ENCODE results near the gene ARPC1B.
"Not testable (repeated sequence)": the region's sequence is repeated elsewhere in the genome, so short reads cannot be mapped to it uniquely, and the experiment has no call there.

Gene ARPC1B

DNA sequence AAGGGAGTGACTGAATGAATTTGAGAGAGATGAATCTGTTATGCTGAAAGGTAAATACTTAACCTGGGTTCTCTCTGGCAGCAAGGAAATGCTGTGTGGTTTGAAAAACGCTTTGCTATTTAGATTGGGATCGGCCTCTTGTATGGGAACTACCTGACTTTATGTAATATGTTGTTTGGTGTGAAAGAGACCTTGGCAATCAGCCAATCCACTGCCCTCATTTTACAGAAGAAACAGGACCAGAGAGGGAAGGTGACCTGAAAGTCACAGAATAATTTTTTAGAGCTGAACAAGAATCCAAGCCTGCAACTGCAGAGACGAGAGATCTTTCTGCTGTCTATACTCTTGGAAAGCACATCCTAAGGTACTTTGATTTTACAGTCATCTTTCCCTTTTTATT, 35.3 kb downstream of the ARPC1B start:
- no peak for DNase-seq (ENCODE audit: low read depth)

DNA sequence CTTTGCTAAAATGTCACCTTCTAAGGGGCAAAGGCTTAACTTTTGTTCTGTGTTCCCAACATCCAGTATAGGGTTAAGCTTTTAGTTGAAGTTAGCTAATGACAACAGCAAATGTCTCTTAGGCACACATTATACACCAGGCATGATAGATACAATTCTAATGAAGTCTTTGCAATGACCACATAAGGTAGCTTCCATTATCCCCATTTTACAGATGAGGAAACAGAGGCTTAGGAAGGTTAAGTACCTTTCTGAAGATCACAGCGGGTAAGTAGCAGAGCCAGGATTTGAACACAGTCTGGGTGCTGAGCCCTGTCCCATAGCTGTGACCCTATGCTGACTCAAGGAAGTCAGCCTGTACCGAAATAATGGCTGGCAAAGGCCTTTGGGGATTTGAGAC, 36.1 kb downstream of the ARPC1B start:
- DNase-seq (ENCODE audit: low read depth), result no peak

DNA sequence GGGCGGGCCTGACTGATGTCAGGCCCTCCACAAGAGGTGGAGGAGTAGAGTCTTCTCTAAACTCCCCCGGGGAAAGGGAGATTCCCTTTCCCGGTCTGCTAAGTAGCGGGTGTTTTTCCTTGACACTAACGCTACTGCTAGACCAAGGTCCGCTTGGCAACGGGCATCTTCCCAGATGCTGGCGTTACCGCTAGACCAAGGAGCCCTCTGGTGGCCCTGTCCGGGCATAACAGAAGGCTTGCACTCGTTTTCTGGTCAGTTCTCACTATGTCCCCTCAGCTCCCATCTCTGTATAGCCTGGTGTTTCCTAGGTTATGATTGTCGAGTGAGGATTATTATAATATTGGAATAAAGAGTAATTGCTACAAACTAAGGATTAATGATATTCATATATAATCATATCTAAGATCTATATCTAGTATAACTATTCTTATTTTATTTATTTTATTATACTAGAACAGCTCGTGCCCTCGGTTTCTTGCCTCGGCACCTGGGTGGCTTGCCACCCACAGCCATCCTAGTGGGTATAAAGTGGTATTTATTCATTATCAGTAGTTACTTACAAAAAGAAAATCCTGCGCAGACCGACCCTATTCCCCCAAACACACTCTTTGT, 41.1 kb downstream of the ARPC1B start:
- not testable (repeated sequence) for DNase-seq (ENCODE audit: low read depth)

DNA sequence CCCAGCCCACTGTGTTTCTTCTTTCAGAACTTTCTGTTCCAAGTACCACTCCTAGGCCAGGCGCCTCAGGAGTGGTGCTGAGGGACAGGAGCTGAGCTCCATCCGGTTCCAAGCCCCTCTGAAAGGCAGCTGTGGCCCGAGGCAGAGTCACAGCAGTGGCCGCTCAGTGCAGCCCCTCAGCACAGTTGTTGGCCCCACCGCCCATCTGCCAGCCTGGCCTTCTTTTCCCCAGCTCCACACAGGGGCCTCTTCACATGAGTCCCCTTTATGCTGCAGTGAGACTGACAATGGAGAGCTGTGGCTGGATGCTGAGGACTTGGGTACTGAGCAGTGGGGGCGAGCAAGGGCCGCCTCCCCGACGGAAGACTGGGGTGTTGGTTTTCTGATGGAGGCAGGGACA, 43.7 kb downstream of the ARPC1B start:
- no peak for DNase-seq (ENCODE audit: low read depth)

DNA sequence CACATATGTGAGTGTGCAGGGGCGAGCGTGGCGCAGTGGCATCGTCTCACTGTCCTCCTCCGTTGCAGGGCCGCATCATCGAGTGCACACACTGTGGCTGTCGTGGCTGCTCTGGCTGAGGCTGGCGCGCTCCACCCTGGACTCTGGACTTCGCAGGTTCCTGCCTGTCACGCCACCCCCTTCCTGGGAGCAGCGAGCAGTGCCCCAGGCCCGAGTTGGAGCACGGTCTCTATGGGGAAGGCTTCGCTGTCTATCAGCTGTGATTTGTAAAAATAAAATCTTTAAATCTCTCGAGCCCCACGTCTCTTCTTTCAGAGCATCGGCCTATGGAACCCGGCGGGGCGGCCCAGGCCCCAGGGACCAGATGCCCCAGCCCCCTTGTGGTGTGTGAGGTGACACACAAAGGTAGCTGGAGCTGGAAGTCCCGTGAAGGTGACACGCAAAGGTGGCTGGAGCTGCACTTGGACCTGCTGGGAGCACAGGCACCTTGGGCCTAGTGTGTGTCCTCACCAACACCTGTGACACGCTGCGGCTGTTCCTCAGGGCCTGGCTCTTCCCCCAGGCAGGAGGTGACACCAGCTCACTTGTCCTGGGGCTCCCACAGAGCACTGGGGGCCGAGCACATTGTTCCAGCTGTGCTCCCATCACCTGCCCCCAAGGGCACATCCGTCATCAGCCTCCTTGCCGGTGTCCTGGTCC, 44.9 kb downstream of the ARPC1B start:
- no peak for DNase-seq (ENCODE audit: low read depth)

DNA sequence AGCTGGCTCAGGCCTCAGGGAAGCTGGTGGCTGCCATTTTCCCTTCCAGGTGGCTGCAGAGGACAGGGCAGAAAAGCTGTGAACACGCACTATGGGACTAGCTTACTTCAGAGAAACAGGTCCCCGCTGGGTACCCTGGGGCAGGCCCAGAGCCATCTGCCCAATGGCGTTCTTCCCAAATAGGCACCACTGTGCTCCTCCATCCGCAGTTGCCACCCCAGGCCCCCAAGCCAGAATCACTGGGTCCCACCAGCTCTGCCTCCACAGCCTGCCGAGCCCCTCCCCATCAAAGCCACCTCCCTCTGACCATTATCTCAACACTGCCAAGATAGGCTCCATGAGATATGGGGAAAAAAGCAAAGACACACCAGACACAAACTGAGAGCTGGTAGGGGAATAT, 45.7 kb downstream of the ARPC1B start:
- no peak for DNase-seq (ENCODE audit: low read depth)

DNA sequence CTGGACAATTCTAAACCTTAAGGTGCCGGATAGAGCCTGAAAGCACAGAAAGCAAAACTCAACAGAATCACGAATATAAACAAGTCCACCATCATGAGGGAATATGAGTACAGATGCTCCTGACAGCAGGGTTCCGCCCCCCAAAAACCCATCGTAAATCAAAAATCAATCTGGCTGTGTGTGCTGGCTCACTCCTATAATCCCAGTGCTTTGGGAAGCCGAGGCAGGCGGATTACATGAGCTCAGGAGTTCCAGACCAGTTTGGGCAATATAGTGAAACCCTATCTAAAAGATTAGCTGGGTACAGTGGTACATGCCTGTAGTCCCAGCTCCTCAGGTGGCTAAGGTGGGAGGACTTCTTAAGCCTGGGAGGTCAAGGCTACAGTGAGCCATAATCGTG, 46.5 kb downstream of the ARPC1B start:
- DNase-seq (ENCODE audit: low read depth), result no peak

DNA sequence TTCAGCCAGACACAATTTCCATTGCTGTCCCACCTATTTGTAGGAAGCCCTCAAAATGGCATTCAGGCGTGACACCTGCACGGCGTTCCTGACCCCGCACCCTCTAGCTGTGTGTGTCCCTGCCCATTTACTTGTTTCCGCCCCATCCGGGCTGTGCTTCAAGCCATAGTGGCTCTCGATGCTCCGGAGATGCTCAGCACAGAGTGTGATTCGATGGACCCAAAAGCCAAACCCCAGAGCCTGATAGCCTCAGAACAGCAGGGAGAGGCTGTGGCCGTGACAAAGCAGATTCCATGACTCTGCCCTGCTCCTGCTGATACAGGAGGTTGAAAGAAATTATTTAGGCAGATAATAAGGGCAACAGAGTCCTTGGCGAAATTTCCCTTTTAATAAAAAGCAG, 47.7 kb downstream of the ARPC1B start:
- no peak for DNase-seq (ENCODE audit: low read depth)

DNA sequence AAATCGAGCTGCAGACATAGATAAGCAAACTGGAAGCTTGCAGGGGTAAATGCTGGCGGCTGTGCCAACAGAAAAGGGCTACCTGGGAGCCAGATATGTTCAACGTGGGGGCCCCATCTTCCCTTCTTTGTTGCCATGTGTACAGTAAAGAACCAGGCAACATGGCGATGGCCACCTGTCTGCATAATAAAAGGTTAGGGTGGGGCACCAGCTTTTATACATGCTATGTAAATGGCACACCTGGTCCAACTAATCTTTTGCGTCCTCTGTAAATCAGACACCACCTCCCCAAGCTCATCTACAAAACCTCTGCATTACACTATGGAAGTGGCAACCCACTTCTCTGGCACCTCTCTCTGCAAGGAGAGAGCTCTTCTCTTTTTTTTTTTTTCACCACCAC, 48.1 kb downstream of the ARPC1B start:
- no peak for DNase-seq (ENCODE audit: low read depth)

DNA sequence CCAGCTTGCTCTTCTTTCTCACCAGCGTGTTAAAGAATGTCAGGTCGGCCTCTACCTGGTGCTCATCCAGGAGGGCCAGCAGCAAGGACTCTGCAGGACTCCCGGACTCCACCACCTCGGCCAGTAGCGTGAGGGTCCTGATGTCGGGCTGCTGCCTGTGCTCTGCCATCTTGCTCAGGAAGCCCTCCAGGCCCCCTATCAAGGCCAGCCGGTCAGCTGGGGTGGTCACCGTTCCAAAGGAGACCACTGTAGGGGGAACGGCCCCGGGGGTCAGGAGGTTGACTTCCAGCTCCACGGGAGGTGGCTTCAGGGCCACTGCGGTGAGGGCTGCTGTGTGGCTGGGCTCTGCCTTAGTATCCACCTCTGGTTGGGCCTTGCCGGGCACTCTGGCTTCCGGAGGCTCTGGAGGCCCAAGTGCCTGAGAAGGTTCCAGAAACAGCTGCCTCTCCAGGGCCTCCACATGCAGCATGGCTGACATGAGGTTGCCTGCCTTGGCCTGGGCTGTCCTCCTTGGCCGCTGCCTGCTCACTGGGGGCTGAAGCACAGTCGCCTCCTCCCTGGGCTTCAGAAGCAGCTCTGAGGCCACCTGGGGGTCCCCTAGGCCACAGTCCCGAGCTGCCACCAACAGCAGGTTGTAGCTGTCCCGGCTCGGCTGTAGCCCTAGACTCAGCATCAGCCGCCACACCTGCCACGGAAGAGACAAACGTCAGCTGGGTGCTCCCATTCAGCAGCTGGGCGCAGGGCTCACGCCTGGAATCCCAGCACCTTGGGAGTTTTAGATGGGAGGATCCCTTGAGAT, 50.6 kb downstream of the ARPC1B start:
- no peak for DNase-seq (ENCODE audit: low read depth)

DNA sequence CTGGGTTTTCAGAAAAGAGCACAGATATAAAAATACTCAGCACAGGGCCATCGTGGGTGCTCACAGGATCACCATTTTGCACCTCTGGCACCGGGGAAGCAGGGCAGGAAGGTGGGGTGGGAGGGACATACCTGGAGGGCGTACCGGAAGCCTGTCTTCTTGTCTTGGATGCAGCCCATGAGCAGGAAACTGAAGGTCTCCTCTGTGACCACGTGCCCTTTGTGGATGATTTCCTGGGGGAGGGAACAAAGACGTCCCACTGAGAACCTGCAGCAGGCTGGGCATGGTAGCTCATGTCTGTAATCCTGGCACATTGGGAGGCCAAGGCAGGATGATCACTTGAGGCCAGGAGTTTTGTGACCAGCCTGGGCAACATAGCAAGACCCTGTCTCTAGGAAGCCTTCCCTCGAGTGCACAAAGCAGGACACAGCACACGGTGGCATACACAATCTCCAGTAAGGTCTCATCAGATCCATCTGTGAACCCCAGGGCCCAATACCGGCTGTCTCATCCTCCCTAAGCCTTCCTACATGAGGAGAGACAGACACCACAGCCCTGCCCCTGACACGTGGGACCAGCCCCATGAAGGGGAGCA, 54.5 kb downstream of the ARPC1B start:
- no peak for DNase-seq (ENCODE audit: low read depth)

DNA sequence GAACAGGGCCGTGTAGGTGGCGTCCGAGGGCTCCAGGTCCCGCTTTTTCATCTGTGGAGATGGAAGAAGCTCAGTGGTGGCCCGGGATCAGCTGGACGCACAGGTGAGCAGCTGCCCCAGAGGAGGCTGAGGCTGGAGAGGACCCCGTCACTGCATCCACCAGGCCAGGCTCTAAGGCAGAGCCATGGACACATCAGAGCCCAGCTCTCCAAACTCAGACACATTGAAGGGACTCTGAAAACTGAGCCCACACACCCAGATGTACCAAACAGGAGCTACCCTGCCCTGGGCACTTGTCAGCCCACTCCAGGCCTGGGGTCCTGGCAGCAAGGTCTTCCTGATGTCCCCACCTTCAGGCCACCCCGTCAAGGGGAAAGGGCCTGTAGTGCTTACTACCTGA, 55.2 kb downstream of the ARPC1B start:
- DNase-seq (ENCODE audit: low read depth), result no peak

DNA sequence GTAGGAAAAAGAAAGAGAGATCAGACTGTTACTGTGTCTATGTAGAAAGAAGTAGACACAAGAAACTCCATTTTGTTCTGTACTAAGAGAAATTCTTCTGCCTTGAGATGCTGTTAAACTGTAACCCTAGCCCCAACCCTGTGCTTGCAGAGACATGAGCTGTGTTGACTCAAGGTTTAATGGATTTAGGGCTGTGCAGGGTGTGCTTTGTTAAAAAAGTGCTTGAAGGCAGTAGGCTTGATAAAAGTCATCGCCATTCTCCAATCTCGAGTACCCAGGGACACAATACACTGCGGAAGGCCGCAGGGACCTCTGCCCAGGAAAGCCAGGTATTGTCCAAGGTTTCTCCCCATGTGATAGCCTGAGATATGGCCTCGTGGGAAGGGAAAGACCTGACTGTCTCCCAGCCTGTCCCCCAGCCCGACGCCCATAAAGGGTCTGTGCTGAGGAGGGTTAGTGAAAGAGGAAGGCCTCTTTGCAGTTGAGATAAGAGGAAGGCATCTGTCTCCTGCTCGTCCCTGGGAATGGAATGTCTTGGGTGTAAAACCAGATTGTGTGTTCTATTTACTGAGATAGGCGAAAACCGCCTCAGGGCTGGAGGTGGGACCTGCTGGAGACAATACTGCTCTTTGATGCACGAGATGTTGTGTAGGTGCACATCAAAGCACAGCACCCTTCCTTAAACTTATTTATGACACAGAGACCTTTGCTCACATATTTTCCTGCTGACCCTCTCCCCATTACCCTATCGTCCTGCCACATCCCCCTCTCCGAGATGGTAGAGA, 57.4 kb downstream of the ARPC1B start:
- not testable (repeated sequence) for DNase-seq (ENCODE audit: low read depth)

DNA sequence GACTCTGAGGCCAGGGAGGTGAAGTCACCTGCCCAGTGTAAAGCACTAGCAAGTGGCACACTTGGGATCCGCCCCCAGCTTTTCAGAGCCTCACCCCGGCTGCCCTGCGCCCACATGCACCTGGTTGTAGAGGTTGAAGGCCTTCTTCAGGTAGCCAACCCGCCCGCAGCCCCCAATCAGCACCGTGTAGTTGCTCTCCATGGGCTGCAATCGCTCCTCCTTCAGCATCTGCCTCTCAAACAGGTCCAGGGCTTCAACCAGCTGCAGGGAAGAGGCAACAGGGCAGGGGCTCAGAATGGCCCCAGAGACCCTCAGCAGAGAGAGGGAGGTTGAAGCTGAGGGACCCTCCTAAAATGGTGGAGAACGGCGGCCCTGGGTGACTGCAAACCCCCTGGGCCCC, 58.6 kb downstream of the ARPC1B start:
- DNase-seq (ENCODE audit: low read depth), result no peak

DNA sequence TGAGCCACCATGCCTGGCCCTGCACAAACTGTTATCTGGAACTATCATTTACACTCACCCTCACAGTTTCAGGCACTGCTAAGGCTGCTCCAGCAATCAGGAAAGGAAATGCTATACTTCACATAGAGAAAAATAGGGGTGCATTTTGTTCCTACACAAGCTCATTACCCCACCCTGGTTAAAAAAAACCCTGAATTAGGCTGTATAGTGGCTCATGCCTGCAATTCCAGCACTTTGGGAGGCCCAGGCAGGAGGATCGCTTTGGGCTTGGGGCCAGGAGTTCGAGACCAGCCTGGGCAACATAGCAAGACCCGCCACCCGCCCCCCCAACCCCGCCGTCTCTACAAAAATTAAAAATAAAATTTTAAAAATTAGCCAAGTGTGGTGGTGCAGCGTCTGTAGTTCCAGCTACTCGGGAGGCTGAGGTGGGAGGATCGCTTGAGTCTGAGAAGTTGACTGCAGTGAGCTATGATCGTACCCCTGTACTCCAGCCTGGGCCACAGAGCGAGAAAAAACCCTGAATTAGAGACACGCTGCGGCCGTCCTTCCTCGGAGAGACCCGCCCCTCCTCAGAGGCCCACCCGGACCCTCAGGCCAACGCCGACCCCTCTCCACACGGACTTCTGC, 63.5 kb downstream of the ARPC1B start:
- DNase-seq (ENCODE audit: low read depth), result no peak

DNA sequence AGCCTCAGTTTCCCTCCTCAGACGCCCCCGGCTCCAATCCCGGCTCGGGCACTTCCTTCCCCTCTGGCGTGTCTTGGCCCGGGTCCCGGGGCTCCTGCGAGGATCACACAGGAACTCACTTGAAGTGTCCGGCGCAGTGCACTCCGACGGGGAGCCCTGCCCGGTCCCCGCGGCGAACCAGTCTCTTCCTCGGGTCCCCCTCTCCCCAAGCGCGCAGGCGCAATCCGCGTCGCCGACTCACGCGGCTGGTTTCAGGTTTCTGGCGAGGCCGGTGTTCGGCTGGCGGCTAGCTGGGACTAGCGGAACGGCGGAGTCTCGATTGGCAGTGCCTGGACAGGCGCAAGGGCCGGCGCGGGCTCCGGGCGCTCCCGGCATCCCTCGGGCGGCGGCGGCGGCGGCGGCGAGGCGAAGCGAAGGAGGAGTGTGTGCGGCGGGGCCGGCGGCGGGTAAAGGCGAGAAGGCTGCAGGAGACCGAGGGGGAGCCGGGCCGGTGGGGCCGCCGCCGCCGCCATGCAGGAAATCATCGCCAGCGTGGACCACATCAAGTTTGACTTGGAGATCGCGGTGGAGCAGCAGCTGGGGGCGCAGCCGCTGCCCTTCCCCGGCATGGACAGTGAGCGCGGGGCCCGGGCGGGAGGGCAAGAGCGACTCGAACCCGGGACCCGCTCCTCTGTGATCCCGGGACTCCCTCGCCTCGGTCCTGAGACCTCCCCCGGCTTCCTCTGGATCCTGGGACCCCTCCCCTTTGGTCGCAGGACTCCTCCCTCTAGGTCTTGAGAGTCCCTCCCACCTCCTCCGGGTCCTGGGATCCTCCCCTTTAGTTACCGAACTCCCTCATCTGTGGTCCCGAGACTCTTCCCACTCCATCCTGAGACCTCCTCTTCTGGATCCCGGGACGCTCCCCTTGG, 64.3 kb downstream of the ARPC1B start, which contains the start of the genes CPSF4 and PTCD1:
Gene CPSF4, plus strand, starts transcription at position 371 of the 908 bp plus-strand sequence. Its CDS starts 140 bp downstream, at position 511.
Gene PTCD1, minus strand, starts transcription at position 226 of the 908 bp plus-strand sequence. CDS start 3,556 bp downstream, outside the sequence.
- peak; percentile 84 for DNase-seq (ENCODE audit: low read depth)

DNA sequence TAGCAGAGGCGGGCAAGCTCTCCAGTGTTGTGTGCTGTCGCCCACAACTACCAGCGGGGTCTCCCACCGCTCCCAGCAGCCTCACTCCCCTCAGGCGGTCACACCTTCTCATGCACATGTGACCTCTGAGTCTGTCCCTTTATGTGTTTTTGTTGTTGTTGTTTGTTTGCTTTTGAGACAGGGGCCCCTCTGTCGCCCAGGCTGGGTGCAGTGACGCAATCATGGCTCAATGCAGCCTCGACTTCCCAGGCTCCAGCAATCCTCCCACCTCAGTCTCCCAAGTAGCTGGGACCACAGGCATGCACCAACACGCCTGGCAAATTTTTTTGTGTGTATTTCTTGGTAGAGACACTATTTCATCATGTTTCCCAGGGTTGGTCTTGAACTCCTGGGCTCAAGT, 65.7 kb downstream of the ARPC1B start:
- DNase-seq (ENCODE audit: low read depth), result no peak
